Astrocyte of the spinal cord (primary cell): ENCODE data around the gene AARSD1.
"Not testable (repeated sequence)": the region's sequence is repeated elsewhere in the genome, so short reads cannot be mapped to it uniquely, and the experiment has no call there.

Experiments used
- DNase-seq: peaks from one replicate; pipeline ENCODE4 v3.0.0; 2011; ENCODE audit warnings: low read depth, low spot score
- H3K4me3 ChIP-seq: 2 replicates; pipeline ENCODE4 v1.5.1; 2011; ENCODE audit warnings: low read depth, mild to moderate bottlenecking, low read length, moderate library complexity
- CTCF ChIP-seq: IDR thresholded peaks from 2 replicates; pipeline ENCODE4 v1.5.1; 2012; ENCODE audit warnings: low read depth, mild to moderate bottlenecking, low read length, inconsistent platforms
- in situ Hi-C: cut with HindIII; loops from 2 replicates; pipeline ENCODE4 v1.10.0; 2017; ENCODE audit warnings: low sequenced_read_pairs

AARSD1 gene

GRCh38 chr17:42980274-42980765, 16.1 kb upstream of the AARSD1 start, which contains the start of gene RUNDC1:
Gene RUNDC1 (plus strand): TSS chr17:42980565. CDS start chr17:42980577, 12 bp downstream.
- no peak for TF ChIP-seq CTCF
- H3K4me3 ChIP-seq, result peak within 1 kb of the TSS; percentile 84
- in situ Hi-C loops, result no loop called here
- peak; percentile 89 for DNase-seq

- in situ Hi-C loops, result no loop called here
- no peak for TF ChIP-seq CTCF
Observed at GRCh38 chr17:42979511-42980273, 15.4 kb upstream of the AARSD1 start, which contains the start of gene PTGES3L. Gene PTGES3L (minus strand): TSS chr17:42980080. CDS start chr17:42980053, 27 bp downstream.

GRCh38 chr17:42975701-42976100, 11.4 kb upstream of the AARSD1 start:
- H3K4me3 ChIP-seq, DNase-seq, in situ Hi-C loops: not testable (repeated sequence)

More at GRCh38 chr17:42979511-42980273, 15.4 kb upstream of the AARSD1 start, which contains the start of gene PTGES3L:
- H3K4me3 ChIP-seq, result peak within 1 kb of the TSS; percentile 84
- peak; percentile 48 for DNase-seq

GRCh38 chr17:42975265-42975664, 11.0 kb upstream of the AARSD1 start:
- H3K4me3 ChIP-seq, result no peak overlapping the region
- no peak for DNase-seq
- in situ Hi-C loops, result no loop called here
- TF ChIP-seq CTCF, result no peak

GRCh38 chr17:42973323-42973722, 9.1 kb upstream of the AARSD1 start:
- H3K4me3 ChIP-seq, in situ Hi-C loops, DNase-seq: not testable (repeated sequence)

- TF ChIP-seq CTCF, result no peak
- no peak overlapping the region for H3K4me3 ChIP-seq
- DNase-seq, result no peak
- in situ Hi-C loops, result no loop called here
Observed at GRCh38 chr17:42971589-42971988, 7.3 kb upstream of the AARSD1 start.

GRCh38 chr17:42969001-42969581, 4.8 kb upstream of the AARSD1 start:
- DNase-seq, result peak; percentile 5
- TF ChIP-seq CTCF, result no peak
- in situ Hi-C loops, result no loop called here
- no peak overlapping the region for H3K4me3 ChIP-seq
